GM18858 (cell line): ENCODE data around the gene BMPR1B.

ENCODE experiments used
- ATAC-seq: cut with Tn5 transposase; IDR thresholded peaks from one replicate; pipeline ENCODE4 v1.9.1; 2021; ENCODE audit not compliant: unreplicated experiment

Gene BMPR1B

DNA sequence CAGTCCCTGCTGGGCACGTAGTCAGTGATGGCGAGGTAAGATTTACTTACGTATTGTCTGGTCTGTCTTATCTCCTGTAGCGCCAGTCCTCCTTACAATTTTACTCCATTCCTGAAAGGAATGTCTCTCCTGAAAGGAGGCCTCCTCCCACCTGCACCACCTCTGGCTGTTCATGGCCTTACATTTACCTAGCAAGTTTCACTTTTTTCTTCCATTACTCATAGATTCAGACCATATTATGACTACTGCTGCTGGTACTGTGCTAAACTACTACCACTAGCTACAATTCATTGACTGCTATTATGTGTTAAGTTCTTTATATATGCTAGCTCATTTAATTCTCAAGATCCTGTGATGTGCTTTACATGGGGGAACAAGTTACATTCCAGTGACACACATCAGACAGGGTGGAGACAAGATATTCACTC, 189.9 kb downstream of the BMPR1B start:
- ATAC-seq = no peak

GRCh38 chr4:94954251-94954650, 196.5 kb downstream of the BMPR1B start:
- ATAC-seq = no peak

- no peak for ATAC-seq
These were observed 199.3 kb downstream of the BMPR1B start for GRCh38 chr4:94957030-94957429.

DNA sequence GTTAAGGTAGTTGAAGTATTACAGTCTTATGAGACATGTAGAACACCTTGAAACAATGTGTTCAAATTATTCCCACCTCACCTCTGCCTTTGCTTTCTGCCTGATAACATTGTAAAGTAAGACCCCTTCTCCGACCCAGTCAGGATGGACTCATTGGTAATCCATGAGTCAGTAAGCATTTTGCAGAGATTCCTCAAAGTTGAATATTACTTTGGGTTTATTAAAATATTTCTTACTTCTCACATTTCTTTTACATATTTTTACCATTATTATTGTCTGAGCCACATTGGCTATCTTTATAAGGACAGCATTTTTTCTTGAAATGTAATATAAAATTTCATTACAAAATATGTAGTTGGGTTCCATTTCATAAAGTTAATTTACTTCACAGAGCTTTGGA, 201.6 kb downstream of the BMPR1B start:
- no peak for ATAC-seq

GRCh38 chr4:94960708-94961107, 203.0 kb downstream of the BMPR1B start:
- no peak for ATAC-seq

DNA sequence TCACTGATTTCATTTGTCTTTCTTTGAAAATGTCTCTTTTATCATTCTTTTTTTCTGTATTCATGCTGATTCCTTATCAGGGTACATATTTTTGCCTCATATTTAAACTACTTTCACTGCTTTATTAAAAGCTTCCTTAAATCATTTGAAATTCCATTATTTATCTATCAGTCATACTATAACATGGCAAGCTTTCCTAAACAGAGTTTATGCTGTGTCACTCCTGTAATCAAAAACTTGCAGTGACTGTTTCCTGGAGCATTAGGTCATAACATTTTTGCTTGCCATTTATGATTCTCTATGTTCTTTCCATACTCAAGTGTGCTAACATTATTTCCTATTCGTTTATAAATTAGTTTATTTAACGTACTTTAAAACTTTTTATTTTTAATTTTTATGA, 203.7 kb downstream of the BMPR1B start:
- no peak for ATAC-seq

DNA sequence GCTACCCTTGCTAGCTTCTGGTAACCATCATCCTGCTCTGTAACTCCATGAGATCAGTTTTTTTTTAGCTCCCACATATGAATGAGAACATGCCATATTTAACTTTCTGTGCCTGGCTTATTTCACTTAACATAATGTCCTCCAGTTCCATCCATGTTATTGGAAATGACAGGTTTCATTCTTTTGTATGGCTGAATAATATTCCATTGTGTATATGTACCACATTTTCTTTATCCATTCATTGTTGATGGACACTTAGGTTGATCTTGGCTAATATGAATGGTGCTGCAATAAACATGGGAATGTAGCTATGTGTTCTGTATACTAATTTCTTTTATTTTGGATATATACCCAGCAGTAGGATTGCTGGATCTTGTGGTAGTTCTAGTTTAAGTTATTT, 204.7 kb downstream of the BMPR1B start:
- no peak for ATAC-seq

- ATAC-seq = no peak
These were observed 208.1 kb downstream of the BMPR1B start for GRCh38 chr4:94965852-94966251.

DNA sequence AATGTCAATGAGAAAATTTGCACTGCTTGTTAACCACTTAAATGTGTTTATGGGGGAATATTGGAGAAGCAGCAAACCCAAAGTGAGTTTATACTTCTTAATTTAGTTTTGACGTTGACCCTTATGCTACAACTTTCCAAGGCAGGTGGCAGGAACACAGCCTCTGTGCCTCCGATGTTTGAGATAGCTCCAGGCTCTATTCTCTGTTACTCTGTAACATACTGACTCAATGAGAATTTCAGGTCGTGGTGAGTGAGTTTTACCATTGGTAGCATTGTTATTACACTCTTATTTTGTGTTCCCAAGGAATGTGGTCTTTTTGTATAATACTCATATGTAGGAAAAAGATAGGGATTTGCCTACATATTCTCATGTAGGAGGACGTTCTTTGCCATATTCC, 210.7 kb downstream of the BMPR1B start:
- no peak for ATAC-seq

- no peak for ATAC-seq
These were observed 212.9 kb downstream of the BMPR1B start for GRCh38 chr4:94970650-94971049.

DNA sequence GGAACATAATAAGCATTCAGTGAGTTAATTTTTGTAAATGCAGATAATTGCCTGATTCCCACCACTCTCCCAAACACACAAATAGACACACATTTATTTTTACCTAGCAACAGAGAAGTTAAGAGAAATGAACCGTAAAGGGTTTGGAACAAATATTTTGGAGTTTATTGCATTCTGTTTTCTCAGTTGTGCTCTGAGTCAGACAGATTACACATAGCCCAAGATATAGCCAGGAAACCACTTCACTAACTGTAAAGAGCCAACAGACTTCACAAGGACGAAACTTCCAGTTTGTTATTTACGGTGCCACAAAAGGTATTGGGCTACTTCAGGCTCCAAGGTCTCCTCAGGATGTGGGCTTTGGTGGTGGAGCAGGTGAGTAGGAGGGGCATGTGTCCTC, 217.0 kb downstream of the BMPR1B start:
- ATAC-seq = no peak

GRCh38 chr4:94976371-94977011, 218.7 kb downstream of the BMPR1B start:
- no peak for ATAC-seq

- no peak for ATAC-seq
These were observed 221.1 kb downstream of the BMPR1B start for GRCh38 chr4:94978904-94979303.

GRCh38 chr4:94979621-94980020, 221.9 kb downstream of the BMPR1B start:
- ATAC-seq = no peak

- no peak for ATAC-seq
These were observed 238.1 kb downstream of the BMPR1B start for GRCh38 chr4:94995684-94996394.

- no peak for ATAC-seq
These were observed 242.4 kb downstream of the BMPR1B start for GRCh38 chr4:95000076-95000648.

DNA sequence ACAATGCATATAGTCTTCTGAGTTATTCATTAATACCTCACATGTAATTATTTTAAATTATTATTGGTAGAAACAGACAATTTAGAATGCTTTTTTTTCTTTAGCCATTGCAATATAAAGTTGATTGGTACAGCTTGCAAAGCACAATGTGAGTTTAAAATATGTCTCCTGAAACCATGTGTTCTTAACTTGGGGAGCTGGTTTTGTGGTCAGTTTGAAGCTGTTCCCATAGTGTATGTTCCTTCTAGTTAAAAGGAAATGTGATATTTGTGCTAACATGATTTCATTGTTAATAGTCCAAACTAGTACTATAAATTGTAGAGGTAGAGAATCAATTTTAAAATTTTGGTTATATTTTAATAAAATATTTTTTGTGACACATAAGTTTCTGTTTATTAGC, 247.2 kb downstream of the BMPR1B start:
- ATAC-seq = no peak

GRCh38 chr4:95007998-95008397, 250.2 kb downstream of the BMPR1B start:
- no peak for ATAC-seq

DNA sequence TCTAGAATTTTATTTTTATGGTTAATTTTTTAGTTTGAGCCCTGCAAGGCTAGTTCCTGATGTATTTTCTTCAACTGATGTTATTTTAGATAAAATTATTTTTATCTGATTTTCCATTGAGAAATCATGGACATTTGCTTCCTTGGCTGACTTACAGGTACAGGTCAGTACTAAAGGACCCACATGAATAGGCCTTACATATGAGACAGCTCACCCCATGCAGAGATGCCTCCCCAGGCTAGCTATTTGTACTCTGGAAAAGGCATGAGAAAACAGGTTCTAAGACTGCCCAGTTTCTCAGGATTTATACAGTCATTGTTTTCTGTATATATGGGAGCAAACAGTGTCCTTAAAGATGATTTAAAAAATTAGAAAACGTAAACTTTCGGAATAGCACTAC, 255.5 kb downstream of the BMPR1B start:
- no peak for ATAC-seq

DNA sequence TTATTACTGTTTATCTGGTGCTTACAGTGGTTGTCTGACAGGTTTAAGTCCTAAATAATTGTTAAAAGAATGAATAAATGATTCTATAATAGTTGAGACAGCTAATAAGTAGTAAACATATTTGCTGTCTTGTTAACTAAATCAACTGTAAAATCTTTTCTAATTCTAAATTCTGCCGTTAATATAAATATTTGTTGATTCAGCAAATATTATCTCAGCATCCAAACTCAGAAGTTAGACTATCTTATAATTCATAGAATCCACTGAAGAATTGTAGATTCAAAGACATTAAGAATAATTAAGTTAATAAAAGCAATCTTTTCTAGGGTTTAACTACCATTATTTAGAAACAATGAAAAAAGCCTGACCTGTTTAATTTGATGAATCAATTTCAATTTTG, 256.3 kb downstream of the BMPR1B start:
- no peak for ATAC-seq

DNA sequence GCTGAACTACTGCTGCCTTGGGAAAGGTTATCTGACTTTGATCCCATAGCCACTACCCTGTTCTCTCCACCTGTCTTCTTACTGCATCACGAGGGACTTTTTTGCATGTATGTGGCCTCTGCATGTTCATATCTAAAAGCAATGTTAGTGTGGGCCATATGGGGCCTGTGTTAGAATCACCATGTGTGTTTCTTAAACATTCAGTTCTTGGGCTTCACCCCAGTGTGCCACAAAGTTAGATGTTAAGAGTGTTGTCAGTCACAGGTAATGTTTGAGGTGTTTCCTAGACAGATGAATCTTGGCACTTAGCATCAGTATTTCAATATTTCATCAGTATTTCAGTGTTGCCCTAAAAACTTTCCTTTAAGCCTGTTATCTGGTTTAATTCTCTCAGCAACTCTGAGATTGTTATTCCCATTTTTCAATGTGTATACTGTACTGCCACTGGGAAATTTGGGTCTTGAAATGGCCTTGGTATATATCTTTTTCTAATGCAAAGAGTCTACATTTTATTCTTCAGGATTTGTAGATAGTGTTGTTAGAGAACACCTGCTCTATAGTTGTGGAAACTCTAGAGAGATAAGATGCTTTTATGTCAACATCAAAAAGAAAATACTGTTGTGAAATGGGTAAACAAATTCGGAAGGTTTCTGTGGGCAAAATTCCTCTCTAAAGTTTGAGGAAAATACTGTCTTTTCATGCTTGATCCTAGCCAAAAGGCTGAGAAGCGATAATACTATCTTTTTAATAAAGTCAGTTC, 259.7 kb downstream of the BMPR1B start:
- ATAC-seq = no peak

GRCh38 chr4:95018785-95019184, 261.0 kb downstream of the BMPR1B start:
- ATAC-seq = no peak
